DND-41 (cell line): ENCODE results near the gene NUDT4.

Source experiments
- ATAC-seq: fragments of 200-7000 bp; cut with Tn5 transposase; 3 replicates; pipeline ENCODE4 v1.9.1; 2021; ENCODE audit warnings: low read depth; ENCODE audit not compliant: insufficient read depth
- DNase-seq: peaks from one replicate; pipeline ENCODE4 v3.0.0-alpha.2; 2020
- H2AFZ ChIP-seq: 2 replicates; pipeline ENCODE4 v1.6.0; 2012; ENCODE audit warnings: low read depth, low read length
- H3K27ac ChIP-seq: 2 replicates; pipeline ENCODE4 v1.5.1; 2012; ENCODE audit warnings: low read length, inconsistent platforms
- H3K27me3 ChIP-seq: fragments of 200-600 bp; sonication (generic); 2 replicates; pipeline ENCODE4 v1.6.0; 2012; ENCODE audit warnings: low read length, mild to moderate bottlenecking, inconsistent platforms; ENCODE audit not compliant: insufficient read depth, poor library complexity
- H3K36me3 ChIP-seq: 2 replicates; pipeline ENCODE4 v1.5.1; 2012; ENCODE audit warnings: low read length, inconsistent platforms; ENCODE audit not compliant: insufficient read depth
- H3K4me1 ChIP-seq: 2 replicates; pipeline ENCODE4 v1.5.1; 2012; ENCODE audit warnings: mild to moderate bottlenecking, low read length; ENCODE audit not compliant: insufficient read depth
- H3K4me2 ChIP-seq: 2 replicates; pipeline ENCODE4 v1.6.0; 2012; ENCODE audit warnings: mild to moderate bottlenecking, moderate library complexity, low read length, inconsistent platforms; ENCODE audit not compliant: insufficient read depth
- H3K4me3 ChIP-seq, 2 experiments: fragments of 200-600 bp in 1 of 2; shearing (Covaris generic) in 1 of 2; 2 replicates each; pipeline ENCODE4 v1.5.1; 2012 to 2016; ENCODE audit warnings: inconsistent platforms in 2 of 2, low read length in 2 of 2, mild to moderate bottlenecking in 2 of 2, low read depth in 1 of 2, moderate library complexity in 1 of 2
- H3K79me2 ChIP-seq: 2 replicates; pipeline ENCODE4 v1.6.0; 2012; ENCODE audit warnings: low read length, inconsistent platforms; ENCODE audit not compliant: insufficient read depth
- H3K9ac ChIP-seq: 2 replicates; pipeline ENCODE4 v1.6.0; 2012; ENCODE audit warnings: low read depth, mild to moderate bottlenecking, inconsistent platforms, low read length, moderate library complexity
- H3K9me3 ChIP-seq: 2 replicates; pipeline ENCODE4 v1.5.1; 2012; ENCODE audit warnings: low read length, moderate library complexity, mild to moderate bottlenecking, inconsistent platforms; ENCODE audit not compliant: insufficient read depth, severe bottlenecking
- H4K20me1 ChIP-seq: 2 replicates; pipeline ENCODE4 v1.6.0; 2012; ENCODE audit warnings: low read length; ENCODE audit not compliant: insufficient read depth
- EZH2 ChIP-seq: IDR thresholded peaks from 3 replicates; pipeline ENCODE4 v1.6.1; 2012; ENCODE audit warnings: borderline replicate concordance, low read depth, mild to moderate bottlenecking, moderate library complexity, low read length, inconsistent platforms; ENCODE audit not compliant: severe bottlenecking
- TF ChIP-seq, protein P1 (sequence below): IDR thresholded peaks from 2 replicates; pipeline ENCODE4 v1.5.1; 2012; ENCODE audit warnings: borderline replicate concordance, low read length, moderate library complexity, mild to moderate bottlenecking; ENCODE audit not compliant: poor library complexity, severe bottlenecking; ENCODE audit errors: extremely low read depth

Gene NUDT4

DNA sequence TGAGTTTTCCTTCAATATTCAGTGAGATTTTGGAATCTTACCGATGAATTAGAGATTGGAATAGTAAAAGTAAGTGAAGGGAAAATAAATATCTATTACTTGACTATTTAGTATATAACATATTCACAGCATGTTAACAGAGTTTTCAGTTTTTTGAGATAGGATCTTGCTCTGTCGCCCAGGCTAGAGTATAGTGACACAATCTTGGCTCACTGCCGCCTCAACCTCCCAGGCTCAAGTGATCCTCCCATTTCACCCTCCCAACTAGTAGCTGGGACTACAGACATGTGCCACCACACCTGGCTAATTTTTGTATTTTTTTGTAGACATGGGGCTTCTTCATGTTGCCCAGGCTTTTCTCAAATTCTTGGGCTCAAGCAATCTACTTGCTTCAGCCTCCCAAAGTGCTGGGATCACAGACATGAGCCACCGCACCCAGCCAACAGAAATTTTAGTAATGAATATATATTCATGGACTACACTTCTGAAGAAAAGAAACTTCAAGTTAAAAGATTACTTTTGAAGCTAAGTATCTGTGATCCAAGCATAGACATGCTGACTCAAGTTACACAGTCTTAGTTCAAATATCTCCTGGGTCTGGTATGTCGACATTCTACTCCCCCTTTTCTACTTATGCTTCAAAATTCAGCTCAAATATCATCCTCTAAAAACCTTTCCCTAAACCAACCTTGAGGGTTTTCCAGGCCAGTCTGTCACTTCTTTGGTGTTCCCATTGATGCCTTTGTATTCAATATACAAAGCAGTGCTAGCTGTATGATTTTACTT lies 50.2 kb downstream of the NUDT4 start:
- no peak for DNase-seq
- Histone ChIP-seq H3K4me3 (no peak overlapping the region), H3K9ac (no peak overlapping the region), H4K20me1 (peaks cover 87% of the 10 kb centered on the region), H3K27ac (no peak overlapping the region), H3K36me3 (peaks cover 2% of the 10 kb centered on the region; the same call in 1 of the 2 replicates), H3K9me3 (no peaks in the 10 kb centered on the region), H2AFZ (no peak overlapping the region), H3K79me2 (peaks cover 99% of the 10 kb centered on the region), H3K4me1 (no peaks in the 10 kb centered on the region), H3K4me2 (no peak overlapping the region), H3K27me3 (no peaks in the 10 kb centered on the region)
- no peak for ATAC-seq
- no peak for TF ChIP-seq EZH2
- TF ChIP-seq, protein P1, sequence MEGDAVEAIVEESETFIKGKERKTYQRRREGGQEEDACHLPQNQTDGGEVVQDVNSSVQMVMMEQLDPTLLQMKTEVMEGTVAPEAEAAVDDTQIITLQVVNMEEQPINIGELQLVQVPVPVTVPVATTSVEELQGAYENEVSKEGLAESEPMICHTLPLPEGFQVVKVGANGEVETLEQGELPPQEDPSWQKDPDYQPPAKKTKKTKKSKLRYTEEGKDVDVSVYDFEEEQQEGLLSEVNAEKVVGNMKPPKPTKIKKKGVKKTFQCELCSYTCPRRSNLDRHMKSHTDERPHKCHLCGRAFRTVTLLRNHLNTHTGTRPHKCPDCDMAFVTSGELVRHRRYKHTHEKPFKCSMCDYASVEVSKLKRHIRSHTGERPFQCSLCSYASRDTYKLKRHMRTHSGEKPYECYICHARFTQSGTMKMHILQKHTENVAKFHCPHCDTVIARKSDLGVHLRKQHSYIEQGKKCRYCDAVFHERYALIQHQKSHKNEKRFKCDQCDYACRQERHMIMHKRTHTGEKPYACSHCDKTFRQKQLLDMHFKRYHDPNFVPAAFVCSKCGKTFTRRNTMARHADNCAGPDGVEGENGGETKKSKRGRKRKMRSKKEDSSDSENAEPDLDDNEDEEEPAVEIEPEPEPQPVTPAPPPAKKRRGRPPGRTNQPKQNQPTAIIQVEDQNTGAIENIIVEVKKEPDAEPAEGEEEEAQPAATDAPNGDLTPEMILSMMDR = no peak

DNA sequence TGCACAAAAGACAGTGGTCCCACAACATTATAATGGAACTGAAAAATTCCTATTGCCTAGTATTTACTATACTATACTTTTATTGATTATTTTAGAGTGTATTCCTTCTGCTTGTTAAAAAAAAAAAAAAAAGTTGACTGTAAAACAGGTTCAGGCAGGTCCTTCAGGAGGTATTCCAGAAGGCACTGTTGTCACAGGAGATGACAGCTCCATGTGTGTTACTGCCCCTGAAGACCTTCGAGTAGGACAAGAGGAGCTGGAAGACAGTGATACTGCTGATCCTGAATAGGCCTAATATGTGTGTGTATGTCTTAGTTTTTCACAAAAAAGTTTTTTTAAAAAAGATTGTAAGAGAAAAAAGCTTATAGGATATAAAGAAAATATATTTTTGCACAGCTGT lies 51.7 kb downstream of the NUDT4 start:
- Histone ChIP-seq H3K4me3 (no peak overlapping the region), H3K4me2 (no peak overlapping the region), H3K27ac (no peak overlapping the region), H3K4me1 (no peaks in the 10 kb centered on the region), H3K36me3 (no peaks in the 10 kb centered on the region), H2AFZ (no peak overlapping the region), H3K79me2 (peaks cover 99% of the 10 kb centered on the region), H3K9me3 (no peaks in the 10 kb centered on the region), H4K20me1 (peaks cover 87% of the 10 kb centered on the region), H3K9ac (no peak overlapping the region), H3K27me3 (no peaks in the 10 kb centered on the region)
- ATAC-seq (no peak), DNase-seq (no peak)
- TF ChIP-seq EZH2 = no peak
- TF ChIP-seq, protein P1 = no peak

DNA sequence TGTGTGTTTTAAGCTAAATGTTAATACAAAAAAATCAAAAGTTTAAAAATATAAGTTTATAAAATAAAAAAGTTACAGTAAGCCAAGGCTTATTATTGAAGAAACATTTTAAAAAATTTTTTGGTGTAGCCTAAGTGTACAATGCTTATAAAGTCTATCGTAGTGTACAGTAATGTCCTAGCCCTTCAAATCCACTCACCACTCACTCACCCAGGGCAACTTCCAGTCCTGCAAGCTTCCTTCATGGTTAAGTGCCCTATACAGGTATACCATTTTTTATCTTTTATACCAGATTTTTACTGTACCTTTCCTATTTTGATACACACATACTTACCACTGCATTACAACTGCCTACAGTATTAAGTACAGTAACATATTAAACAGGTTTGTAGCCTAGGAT lies 52.1 kb downstream of the NUDT4 start:
- no peaks in the 10 kb centered on the region for H3K4me1 ChIP-seq
- H3K9ac ChIP-seq = no peak overlapping the region
- H2AFZ ChIP-seq = no peak overlapping the region
- H3K9me3 ChIP-seq = no peaks in the 10 kb centered on the region
- H3K27me3 ChIP-seq = no peaks in the 10 kb centered on the region
- H3K4me3 ChIP-seq = no peak overlapping the region
- H4K20me1 ChIP-seq = peaks cover 84% of the 10 kb centered on the region
- no peaks in the 10 kb centered on the region for H3K36me3 ChIP-seq
- H3K4me2 ChIP-seq = no peak overlapping the region
- H3K79me2 ChIP-seq = peaks cover 99% of the 10 kb centered on the region
- H3K27ac ChIP-seq = no peak overlapping the region
- TF ChIP-seq, protein P1 = no peak
- TF ChIP-seq EZH2 = no peak
- no peak for DNase-seq
- ATAC-seq = no peak
